Karpas-422 (cell line): ENCODE results near the gene MAGI2. TPM values are rescaled to one million over a fixed set of nuclear protein-coding genes. Genes with fewer than 3 reads are reported as not detected.

Source experiments
- DNase-seq: peaks from one replicate; pipeline ENCODE4 v3.0.0-alpha.2; 2015
- H2AFZ ChIP-seq: fragments of 200-600 bp; sonication (generic); 2 replicates; pipeline ENCODE4 v1.6.1; 2014; ENCODE audit warnings: antibody characterized with exemption, low read length, mixed read lengths
- H3K27ac ChIP-seq: fragments of 200-600 bp; sonication (generic); 2 replicates; pipeline ENCODE4 v1.5.1; 2014; ENCODE audit warnings: mild to moderate bottlenecking, low read length, moderate library complexity
- H3K27me3 ChIP-seq: fragments of 200-600 bp; sonication (generic); 2 replicates; pipeline ENCODE4 v1.6.1; 2014; ENCODE audit warnings: low read length, mixed read lengths
- H3K36me3 ChIP-seq: fragments of 200-600 bp; sonication (generic); 2 replicates; pipeline ENCODE4 v1.6.1; 2014; ENCODE audit warnings: low read length, mixed read lengths; ENCODE audit not compliant: insufficient read depth
- H3K4me1 ChIP-seq: fragments of 200-600 bp; sonication (generic); 2 replicates; pipeline ENCODE4 v1.6.1; 2014; ENCODE audit warnings: mild to moderate bottlenecking, low read length, mixed read lengths
- H3K4me2 ChIP-seq: fragments of 200-600 bp; sonication (generic); 2 replicates; pipeline ENCODE4 v1.6.1; 2014; ENCODE audit warnings: low read length, low read depth, mild to moderate bottlenecking; ENCODE audit not compliant: poor library complexity, severe bottlenecking
- H3K4me3 ChIP-seq: fragments of 200-600 bp; sonication (generic); 2 replicates; pipeline ENCODE4 v1.5.1; 2014; ENCODE audit warnings: mild to moderate bottlenecking, antibody characterized with exemption, low read length, mixed read lengths
- H3K79me2 ChIP-seq: fragments of 200-600 bp; sonication (generic); 2 replicates; pipeline ENCODE4 v1.6.1; 2014; ENCODE audit warnings: mild to moderate bottlenecking, low read length, mixed read lengths
- H3K9ac ChIP-seq: fragments of 200-600 bp; sonication (generic); 2 replicates; pipeline ENCODE4 v1.6.0; 2014; ENCODE audit warnings: low read length
- H3K9me2 ChIP-seq: fragments of 200-600 bp; sonication (generic), shearing (Covaris generic); replicated peaks from 2 replicates; pipeline ENCODE4 v1.6.0; 2014; ENCODE audit warnings: mild to moderate bottlenecking, low read length, moderate library complexity; ENCODE audit not compliant: insufficient read depth
- H3K9me3 ChIP-seq: fragments of 300-700, 200-600 bp; sonication (generic); 2 replicates; pipeline ENCODE4 v1.6.1; 2014; ENCODE audit warnings: low read length, mixed read lengths
- H4K20me1 ChIP-seq: fragments of 200-600 bp; sonication (generic); 2 replicates; pipeline ENCODE4 v1.6.1; 2014; ENCODE audit warnings: mild to moderate bottlenecking, antibody characterized with exemption, low read length, low read depth; ENCODE audit not compliant: insufficient read depth
- total RNA-seq: library from RNA; depleted of rRNA; stranded (reverse); fragments of >200 nt; shearing (Covaris generic); gene quantifications from 2 replicates; pipeline ENCODE4 v1.2.3, GENCODE V29; 2014; ENCODE audit warnings: low replicate concordance

Gene MAGI2
- total RNA-seq, 1 experiment from 2014 or later = 0.93 TPM

DNA sequence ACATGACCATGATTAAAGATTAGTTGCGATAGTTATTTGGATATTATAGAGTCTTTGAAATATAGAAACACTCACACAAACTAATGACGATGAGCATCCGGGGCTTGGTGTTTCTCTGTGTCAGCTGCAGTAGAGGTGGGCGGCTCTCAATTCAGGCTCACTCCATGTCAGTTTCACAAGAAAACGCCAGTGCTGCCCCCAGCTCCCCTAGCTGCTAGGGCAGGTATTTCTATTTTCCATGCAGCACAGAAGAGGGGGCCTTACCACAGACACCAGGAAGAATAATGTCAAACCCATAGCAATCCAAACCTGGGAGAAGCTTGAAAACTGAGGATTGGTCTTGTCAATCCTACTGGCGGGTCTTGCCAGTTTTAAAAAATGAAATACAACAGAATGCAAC, 1457.8 kb downstream of the MAGI2 start:
- DNase-seq = no peak
- Histone ChIP-seq H2AFZ (no peak overlapping the region), H3K4me2 (no peak overlapping the region), H3K27ac (no peak overlapping the region), H3K9me2 (no peaks in the 10 kb centered on the region), H3K4me3 (no peak overlapping the region), H3K9ac (no peak overlapping the region), H3K9me3 (no peaks in the 10 kb centered on the region), H3K36me3 (no peaks in the 10 kb centered on the region), H3K4me1 (no peaks in the 10 kb centered on the region), H3K79me2 (no peaks in the 10 kb centered on the region), H4K20me1 (no peaks in the 10 kb centered on the region), H3K27me3 (no peaks in the 10 kb centered on the region)

DNA sequence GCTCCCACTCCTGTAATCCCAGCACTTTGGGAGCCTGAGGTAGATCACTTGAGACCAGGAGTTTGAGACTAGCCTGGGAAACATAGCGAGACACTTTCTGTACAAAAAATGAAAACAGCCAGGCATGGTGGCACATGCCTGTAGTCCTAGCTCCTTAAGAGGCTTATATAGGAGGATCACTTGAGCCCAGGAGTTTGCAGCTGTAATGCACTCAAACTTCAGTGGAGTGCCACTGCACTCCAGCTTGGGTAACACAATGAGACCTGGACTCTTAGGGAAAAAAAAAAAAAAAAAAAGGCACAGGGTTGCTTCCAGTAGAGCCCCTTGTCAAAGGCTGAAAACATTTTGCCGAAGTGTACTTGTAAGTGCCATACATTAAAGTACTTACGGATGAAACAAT, 1459.6 kb downstream of the MAGI2 start:
- H3K9me2 ChIP-seq = no peaks in the 10 kb centered on the region
- H3K9me3 ChIP-seq = no peaks in the 10 kb centered on the region

DNA sequence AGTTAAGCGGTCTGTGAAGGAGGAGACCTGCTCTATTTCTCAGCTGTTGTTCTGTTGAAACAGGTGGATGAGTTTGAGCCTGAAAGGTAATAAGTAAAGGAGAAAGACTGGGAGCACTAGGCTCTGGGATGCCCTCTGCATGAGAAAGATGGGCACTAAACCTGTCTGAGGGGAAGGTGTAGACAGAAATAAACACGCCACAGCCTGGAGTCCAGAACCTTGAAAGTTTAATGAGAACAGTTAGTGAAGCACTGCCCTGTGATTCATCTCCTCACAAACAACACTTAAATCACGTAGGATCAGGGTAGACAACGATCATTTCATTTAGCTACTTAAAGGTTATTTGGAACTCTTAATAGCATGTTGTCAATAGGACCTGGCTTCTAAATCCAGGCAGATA, 1461.8 kb downstream of the MAGI2 start:
- H3K4me3 ChIP-seq = no peak overlapping the region
- H3K79me2 ChIP-seq = no peaks in the 10 kb centered on the region
- no peak overlapping the region for H3K9ac ChIP-seq
- DNase-seq = no peak
- H3K4me1 ChIP-seq = peaks cover 6% of the 10 kb centered on the region; the same call in 1 of the 2 replicates
- H2AFZ ChIP-seq = no peak overlapping the region
- H3K27ac ChIP-seq = no peak overlapping the region
- no peaks in the 10 kb centered on the region for H3K36me3 ChIP-seq
- no peak overlapping the region for H3K4me2 ChIP-seq
- H3K9me3 ChIP-seq = no peaks in the 10 kb centered on the region
- H3K27me3 ChIP-seq = no peaks in the 10 kb centered on the region
- H4K20me1 ChIP-seq = no peaks in the 10 kb centered on the region
- H3K9me2 ChIP-seq = no peaks in the 10 kb centered on the region

More for the DNA sequence above, 1459.6 kb downstream of the MAGI2 start:
- Histone ChIP-seq H4K20me1 (no peaks in the 10 kb centered on the region), H3K27ac (no peak overlapping the region), H3K4me3 (no peak overlapping the region), H3K9ac (no peak overlapping the region), H3K36me3 (no peaks in the 10 kb centered on the region), H3K4me2 (no peak overlapping the region), H3K27me3 (no peaks in the 10 kb centered on the region), H3K4me1 (peaks cover 6% of the 10 kb centered on the region; the same call in 1 of the 2 replicates), H3K79me2 (no peaks in the 10 kb centered on the region), H2AFZ (no peak overlapping the region)
- DNase-seq = no peak

DNA sequence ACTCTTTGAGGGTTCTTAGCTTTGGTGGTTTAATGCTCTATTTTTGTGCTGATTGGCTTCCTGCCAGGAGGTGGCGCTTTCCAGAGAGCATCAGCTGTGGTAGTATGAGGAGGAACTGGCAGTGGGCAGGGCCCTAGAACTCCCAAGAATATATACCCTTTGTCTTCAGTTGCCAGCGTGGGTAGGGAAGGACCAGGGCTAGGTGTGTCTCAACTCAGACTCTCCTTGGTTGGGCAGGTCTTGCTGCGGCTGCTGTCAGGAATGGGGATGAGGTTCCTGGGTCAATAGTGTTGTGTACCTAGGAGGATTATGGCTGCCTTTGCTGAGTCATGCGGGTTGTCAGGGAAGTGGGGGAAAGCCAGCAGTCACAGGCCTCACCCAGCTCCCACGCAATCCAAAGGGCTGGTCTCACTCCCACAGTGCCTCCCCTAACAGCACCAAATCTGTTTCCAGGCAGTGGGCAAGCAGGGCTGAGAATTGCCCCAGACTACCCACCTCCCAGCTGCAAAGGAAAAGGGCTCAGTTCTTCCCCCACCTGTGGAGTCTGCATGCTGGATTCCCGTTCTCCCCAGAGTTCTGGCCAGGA, 1463.4 kb downstream of the MAGI2 start:
- Histone ChIP-seq H2AFZ (no peak overlapping the region), H3K9me3 (no peaks in the 10 kb centered on the region), H3K9ac (no peak overlapping the region), H3K27ac (no peak overlapping the region), H3K36me3 (no peaks in the 10 kb centered on the region), H3K4me3 (no peak overlapping the region), H3K79me2 (no peaks in the 10 kb centered on the region), H3K4me1 (peaks cover 10% of the 10 kb centered on the region), H3K9me2 (no peaks in the 10 kb centered on the region), H3K4me2 (no peak overlapping the region), H4K20me1 (no peaks in the 10 kb centered on the region), H3K27me3 (no peaks in the 10 kb centered on the region)
- DNase-seq = peak; percentile 84

DNA sequence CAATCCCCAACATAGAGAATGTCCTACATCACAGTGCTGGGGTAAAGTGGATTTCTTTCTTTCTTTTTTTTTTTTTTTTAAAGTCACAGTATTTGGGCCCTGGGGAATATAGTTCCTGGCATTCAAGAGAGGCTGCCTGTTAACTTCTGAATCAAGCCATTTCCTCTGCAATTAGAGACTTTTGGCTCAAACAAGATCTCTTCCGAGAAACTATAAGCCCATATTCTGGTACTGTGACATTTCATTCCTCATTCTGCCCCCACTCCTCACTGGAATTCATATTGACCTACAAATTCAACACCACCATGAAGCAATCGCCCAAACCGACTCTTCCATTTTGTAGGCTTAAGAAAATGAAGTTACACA, 1467.5 kb downstream of the MAGI2 start:
- H3K27ac ChIP-seq = no peak overlapping the region
- H3K9ac ChIP-seq = no peak overlapping the region
- H2AFZ ChIP-seq = no peak overlapping the region
- no peak for DNase-seq
- H3K36me3 ChIP-seq = no peaks in the 10 kb centered on the region
- H3K27me3 ChIP-seq = no peaks in the 10 kb centered on the region
- no peaks in the 10 kb centered on the region for H3K79me2 ChIP-seq
- H4K20me1 ChIP-seq = no peaks in the 10 kb centered on the region
- no peaks in the 10 kb centered on the region for H3K9me3 ChIP-seq
- no peaks in the 10 kb centered on the region for H3K9me2 ChIP-seq
- H3K4me2 ChIP-seq = no peak overlapping the region
- no peak overlapping the region for H3K4me3 ChIP-seq
- peaks cover 10% of the 10 kb centered on the region for H3K4me1 ChIP-seq

DNA sequence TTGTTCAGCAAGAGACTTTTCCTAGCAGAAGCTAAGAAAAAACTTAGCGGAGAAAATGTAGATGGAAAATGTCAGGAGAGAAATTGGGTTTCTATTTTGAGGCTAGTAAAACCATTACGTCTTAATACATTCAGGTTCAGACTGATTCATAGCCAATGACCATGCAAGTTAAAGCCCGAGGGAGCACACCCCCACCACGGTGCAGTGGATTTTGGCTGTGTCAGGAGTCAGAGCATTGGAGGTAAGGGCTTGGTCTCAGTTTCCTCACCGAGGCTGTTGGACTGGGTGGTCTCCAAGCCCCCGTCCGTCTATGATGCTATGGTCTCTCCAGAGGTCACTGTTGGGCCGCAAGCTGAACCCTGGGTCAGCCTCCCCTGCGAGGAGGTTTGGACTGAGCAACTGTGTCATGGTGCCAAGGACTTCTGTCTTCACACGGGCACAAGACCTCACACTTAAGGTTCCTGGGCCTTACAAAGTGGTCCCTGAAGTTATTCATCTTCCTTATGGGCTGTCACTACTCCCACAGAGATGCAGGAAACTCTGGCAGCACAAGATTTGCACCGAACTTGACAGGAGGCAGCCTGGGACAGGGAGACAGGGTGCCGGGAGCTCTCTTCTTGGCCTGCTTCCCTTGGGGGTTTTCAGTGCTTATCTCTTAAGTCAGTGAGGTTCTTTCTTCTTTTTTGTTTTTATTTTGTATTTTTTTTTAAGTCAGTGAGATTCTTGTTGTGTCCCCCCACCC, 1468.1 kb downstream of the MAGI2 start:
- no peaks in the 10 kb centered on the region for H3K27me3 ChIP-seq
- DNase-seq = no peak
- H3K27ac ChIP-seq = no peak overlapping the region
- no peak overlapping the region for H3K4me2 ChIP-seq
- no peaks in the 10 kb centered on the region for H3K9me2 ChIP-seq
- H3K4me1 ChIP-seq = peaks cover 10% of the 10 kb centered on the region
- H2AFZ ChIP-seq = no peak overlapping the region
- H3K4me3 ChIP-seq = no peak overlapping the region
- H3K9ac ChIP-seq = no peak overlapping the region
- H3K9me3 ChIP-seq = no peaks in the 10 kb centered on the region
- H3K36me3 ChIP-seq = no peaks in the 10 kb centered on the region
- no peaks in the 10 kb centered on the region for H4K20me1 ChIP-seq
- no peaks in the 10 kb centered on the region for H3K79me2 ChIP-seq

DNA sequence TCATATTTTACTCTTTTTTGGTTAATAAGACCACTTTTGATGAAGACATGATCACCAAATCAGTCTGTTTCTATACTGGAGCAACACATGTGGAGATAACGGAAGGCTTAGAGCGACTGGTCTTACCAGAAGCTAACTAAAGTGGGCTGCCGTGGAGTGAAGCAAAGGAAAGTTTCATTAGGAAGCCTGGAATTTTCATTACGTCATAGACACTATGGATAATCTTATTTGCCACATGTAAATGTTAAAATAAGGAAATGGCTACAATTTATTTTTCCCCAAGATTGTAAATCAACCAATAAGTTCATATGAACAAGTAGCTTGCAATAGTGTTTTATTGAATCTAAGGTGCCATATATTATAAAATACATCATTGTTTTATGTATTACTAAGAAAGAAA, 1469.5 kb downstream of the MAGI2 start:
- no peaks in the 10 kb centered on the region for H3K9me3 ChIP-seq
- DNase-seq = no peak
- no peaks in the 10 kb centered on the region for H3K79me2 ChIP-seq
- H3K9ac ChIP-seq = no peak overlapping the region
- H3K27me3 ChIP-seq = no peaks in the 10 kb centered on the region
- peaks cover 5% of the 10 kb centered on the region for H3K4me1 ChIP-seq
- no peaks in the 10 kb centered on the region for H3K36me3 ChIP-seq
- H4K20me1 ChIP-seq = no peaks in the 10 kb centered on the region
- H3K4me3 ChIP-seq = no peak overlapping the region
- no peaks in the 10 kb centered on the region for H3K9me2 ChIP-seq
- H2AFZ ChIP-seq = no peak overlapping the region
- no peak overlapping the region for H3K4me2 ChIP-seq
- H3K27ac ChIP-seq = no peak overlapping the region

DNA sequence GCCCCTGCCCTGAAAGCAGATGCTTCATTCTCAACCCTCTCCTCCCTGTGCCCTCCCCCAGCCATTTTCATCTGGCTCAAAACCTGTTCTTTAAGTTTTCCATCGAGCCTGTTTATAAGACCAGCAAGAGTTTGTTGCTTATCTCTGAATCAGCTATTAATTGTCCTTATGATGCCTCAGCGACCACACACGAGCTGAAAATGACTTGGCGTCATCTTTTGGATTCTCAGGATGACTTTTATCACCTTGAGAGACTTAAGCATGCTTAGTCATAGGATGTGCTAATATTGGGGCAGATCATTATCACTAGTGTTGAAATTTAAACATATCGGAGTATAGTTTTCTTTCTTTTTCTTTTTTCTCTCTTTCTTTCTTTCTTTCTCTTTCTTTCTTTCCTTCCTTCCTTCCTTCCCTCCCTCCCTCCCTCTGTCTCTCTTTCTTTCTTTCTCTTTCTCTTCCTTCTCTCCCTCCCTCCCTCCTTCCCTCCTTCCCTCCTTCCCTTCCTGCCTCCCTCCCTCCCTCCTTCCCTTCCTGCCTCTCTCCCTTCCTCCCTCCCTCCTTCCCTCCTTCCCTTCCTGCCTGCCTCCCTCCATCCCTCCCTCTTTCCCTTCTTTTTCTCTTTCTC, 1470.4 kb downstream of the MAGI2 start:
- H3K4me1 ChIP-seq = peaks cover 5% of the 10 kb centered on the region
- H3K27me3 ChIP-seq = no peaks in the 10 kb centered on the region
- H3K4me3 ChIP-seq = no peak overlapping the region
- no peak overlapping the region for H3K4me2 ChIP-seq
- no peaks in the 10 kb centered on the region for H3K36me3 ChIP-seq
- no peak overlapping the region for H2AFZ ChIP-seq
- no peak for DNase-seq
- H3K9ac ChIP-seq = no peak overlapping the region
- H3K9me2 ChIP-seq = no peaks in the 10 kb centered on the region
- no peaks in the 10 kb centered on the region for H3K9me3 ChIP-seq
- H4K20me1 ChIP-seq = no peaks in the 10 kb centered on the region
- no peaks in the 10 kb centered on the region for H3K79me2 ChIP-seq
- H3K27ac ChIP-seq = no peak overlapping the region
